ENCODE measurements around the gene EEF1AKMT1. TPM values are rescaled to one million over a fixed set of nuclear protein-coding genes. Genes with fewer than 3 reads are reported as not detected.

EEF1AKMT1 gene
- total and polyA plus RNA-seq, 2 experiments from 2014 or later, result 3.2 to 7.6 TPM

GRCh38 chr13:20822406-20822805 lies 48.6 kb upstream of the EEF1AKMT1 start:
- no peaks in the 10 kb centered on the region for H3F3A ChIP-seq (replicated peaks; ENCODE audit: low read depth)
- Mint-ChIP-seq H3K4me3 (no peak overlapping the region), H3K27me3 (ENCODE audit: insufficient read depth, low read depth, poor library complexity) (no peaks in the 10 kb centered on the region), H3K9me3 (no peaks in the 10 kb centered on the region), H3K27ac (no peak overlapping the region), H3K4me1 (peaks cover 22% of the 10 kb centered on the region), H3K36me3 (ENCODE audit: low read depth) (peaks cover 4% of the 10 kb centered on the region; the same call in 2 of the 3 replicates)
- 0 out of 2 replicates have a peak, but pooled peaks cover 7% of the 10 kb centered on the region for H3K79me2 ChIP-seq (replicated peaks; ENCODE audit: insufficient read depth)
- H4K20me1 ChIP-seq (replicated peaks; ENCODE audit: insufficient read depth), result 0 out of 2 replicates have a peak, but pooled peaks cover 7% of the 10 kb centered on the region
- H3K27ac ChIP-seq (ENCODE audit: low read depth), result no peak overlapping the region
- ATAC-seq, result no peak
- H2AFZ ChIP-seq, result no peak overlapping the region
- H3K27me3 ChIP-seq (ENCODE audit: insufficient read depth), result no peaks in the 10 kb centered on the region
- H3K4me1 ChIP-seq (ENCODE audit: insufficient read depth), result peaks cover 18% of the 10 kb centered on the region
- H3K4me3 ChIP-seq, result no peak overlapping the region
- no peak overlapping the region for H3K4me2 ChIP-seq
- H3K9me2 ChIP-seq (ENCODE audit: insufficient read depth), result no peaks in the 10 kb centered on the region
- TF ChIP-seq POLR2AphosphoS5 (IDR thresholded peaks at IDR 0.05; ENCODE audit: low read depth) (no peak), EZH2 (IDR thresholded peaks at IDR 0.05; ENCODE audit: low read depth, unreplicated experiment) (no peak), EZH2phosphoT487 (IDR thresholded peaks at IDR 0.05; ENCODE audit: unreplicated experiment) (no peak), JUNB (IDR thresholded peaks at IDR 0.05; ENCODE audit: unreplicated experiment) (no peak), ZNF114 (CRISPR knock-in tag; IDR thresholded peaks at IDR 0.05) (no peak), CREB1 (CRISPR knock-in tag; IDR thresholded peaks at IDR 0.05; ENCODE audit: low read depth) (no peak), REST (IDR thresholded peaks at IDR 0.05; ENCODE audit: unreplicated experiment) (no peak), CTCF (conservative IDR thresholded peaks at IDR 0.05; ENCODE audit: low read depth in 2 of 2) (no peak), STAT1 (IDR thresholded peaks at IDR 0.05; ENCODE audit: unreplicated experiment) (no peak), NANOG (IDR thresholded peaks at IDR 0.05; ENCODE audit: borderline replicate concordance) (no peak), ETS1 (IDR thresholded peaks at IDR 0.05) (no peak), ZNF462 (CRISPR knock-in tag; IDR thresholded peaks at IDR 0.05) (no peak), ZNF331 (CRISPR knock-in tag; IDR thresholded peaks at IDR 0.05; ENCODE audit: low read depth) (no peak)
- no peak for DNase-seq (ENCODE audit: low spot score)
- H3K36me3 ChIP-seq (ENCODE audit: insufficient read depth), result no peaks in the 10 kb centered on the region

All from GM23338 (cell line).